Activated T-cell treated with anti-CD3 and anti-CD28 coated beads for 1 hour (primary cell): ENCODE results near the gene SERPINB6.
"Not testable (repeated sequence)": the region's sequence is repeated elsewhere in the genome, so short reads cannot be mapped to it uniquely, and the experiment has no call there.

ENCODE experiments used
- DNase-seq: peaks from one replicate; pipeline ENCODE4 v3.0.0-alpha.2; 2020; ENCODE audit warnings: low read depth

SERPINB6 gene

GRCh38 chr6:2977799-2978590 lies 6.6 kb upstream of the SERPINB6 start:
- no peak for DNase-seq

- no peak for DNase-seq
Measured at GRCh38 chr6:2977290-2977689, 5.9 kb upstream of the SERPINB6 start.

- DNase-seq = no peak
Measured at GRCh38 chr6:2976571-2977085, 5.3 kb upstream of the SERPINB6 start.

- DNase-seq = no peak
Measured at GRCh38 chr6:2976060-2976459, 4.7 kb upstream of the SERPINB6 start.

- no peak for DNase-seq
Measured at GRCh38 chr6:2973676-2974075, 2.3 kb upstream of the SERPINB6 start.

GRCh38 chr6:2973180-2973579 lies 1.8 kb upstream of the SERPINB6 start:
- DNase-seq = not testable (repeated sequence)

- DNase-seq = not testable (repeated sequence)
Measured at GRCh38 chr6:2972685-2973084, 1.3 kb upstream of the SERPINB6 start.

GRCh38 chr6:2972219-2972487 lies 786 bp upstream of the SERPINB6 start:
- not testable (repeated sequence) for DNase-seq

GRCh38 chr6:2970753-2971419 lies 481 bp downstream of the SERPINB6 start:
- DNase-seq = peak; percentile 35

GRCh38 chr6:2970034-2970685 lies 1.2 kb downstream of the SERPINB6 start:
- no peak for DNase-seq

GRCh38 chr6:2969549-2969948 lies 1.8 kb downstream of the SERPINB6 start:
- no peak for DNase-seq

- DNase-seq = no peak
Measured at GRCh38 chr6:2968600-2969135, 2.7 kb downstream of the SERPINB6 start.

GRCh38 chr6:2967936-2968335 lies 3.4 kb downstream of the SERPINB6 start:
- no peak for DNase-seq

- no peak for DNase-seq
Measured at GRCh38 chr6:2966347-2966746, 5.0 kb downstream of the SERPINB6 start.

GRCh38 chr6:2964793-2965505 lies 6.4 kb downstream of the SERPINB6 start:
- no peak for DNase-seq

- no peak for DNase-seq
Measured at GRCh38 chr6:2963756-2964155, 7.6 kb downstream of the SERPINB6 start.

GRCh38 chr6:2962636-2963035 lies 8.7 kb downstream of the SERPINB6 start:
- no peak for DNase-seq

GRCh38 chr6:2962004-2962403 lies 9.4 kb downstream of the SERPINB6 start:
- no peak for DNase-seq

GRCh38 chr6:2961506-2961905 lies 9.9 kb downstream of the SERPINB6 start:
- no peak for DNase-seq

GRCh38 chr6:2960935-2961334 lies 10.4 kb downstream of the SERPINB6 start:
- no peak for DNase-seq

- no peak for DNase-seq
Measured at GRCh38 chr6:2959909-2960719, 11.3 kb downstream of the SERPINB6 start.
